Measurements from ENCODE around the gene FMN1. TPM values are rescaled to one million over a fixed set of nuclear protein-coding genes. Genes with fewer than 3 reads are reported as not detected.

The FMN1 gene
- polyA plus RNA-seq, 3 donors, result 0.28 to 3.7 (median 0.34) TPM

GRCh38 chr15:33080006-33080405, 114.5 kb downstream of the FMN1 start:
- Histone ChIP-seq H3K27me3 (ENCODE audit: control insufficient read depth in 2 of 2, insufficient read depth in 2 of 2, low read length in 2 of 2) (no peaks in the 10 kb centered on the region), H2AFZ (ENCODE audit: insufficient read depth, low read depth, low read length, poor library complexity, severe bottlenecking) (no peak overlapping the region), H4K20me1 (ENCODE audit: insufficient read depth, low read length) (no peaks in the 10 kb centered on the region), H3K4me2 (replicated peaks; ENCODE audit: extremely low read depth, low read length, poor library complexity, severe bottlenecking) (no peak overlapping the region), H3K4me3 (replicated peaks in 1 of 3; ENCODE audit: low read depth in 2 of 3, low read length in 3 of 3) (no peak overlapping the region), H3K4me1 (ENCODE audit: control insufficient read depth in 1 of 2, insufficient read depth in 2 of 2, low read length in 2 of 2) (no peaks in the 10 kb centered on the region), H3K9me3 (replicated peaks in 1 of 2; ENCODE audit: control insufficient read depth in 1 of 2, insufficient read depth in 1 of 2, low read length in 2 of 2) (no peaks in the 10 kb centered on the region), H3K79me2 (ENCODE audit: insufficient read depth, low read length) (no peaks in the 10 kb centered on the region), H3K9ac (ENCODE audit: insufficient read depth, low read length, poor library complexity, severe bottlenecking) (no peak overlapping the region), H3K36me3 (replicated peaks in 1 of 2; ENCODE audit: control insufficient read depth in 1 of 2, insufficient read depth in 2 of 2, low read length in 2 of 2) (no peaks in the 10 kb centered on the region), H3K27ac (ENCODE audit: low read depth in 1 of 2, low read length in 2 of 2) (no peak overlapping the region)
- no peak overlapping the region for H3K27ac Mint-ChIP-seq
- H3K27me3 Mint-ChIP-seq (ENCODE audit: low read depth in 3 of 3), result peaks cover 2 to 4% (median 3%) of the 10 kb centered on the region in 3 donors
- no peaks in the 10 kb centered on the region for H3K9me3 Mint-ChIP-seq
- H3K36me3 Mint-ChIP-seq, result peaks cover 6 to 10% of the 10 kb centered on the region in 2 donors
- intact Hi-C loops (cut with micrococcal nuclease), result no loop called here
- H3K4me1 Mint-ChIP-seq, result no peaks in the 10 kb centered on the region
- DNase-seq, result no peak
- TF ChIP-seq CTCF (IDR thresholded peaks at IDR 0.05), result no peak
- H3K4me3 Mint-ChIP-seq, result no peak overlapping the region
- WGBS (ENCODE audit: insufficient coverage), result no CpG with 5 or more reads among the region's 4 CpGs

GRCh38 chr15:33078607-33079006, 115.9 kb downstream of the FMN1 start:
- Histone ChIP-seq H3K27me3 (ENCODE audit: control insufficient read depth in 2 of 2, insufficient read depth in 2 of 2, low read length in 2 of 2) (no peaks in the 10 kb centered on the region), H3K4me3 (replicated peaks in 1 of 3; ENCODE audit: low read depth in 2 of 3, low read length in 3 of 3) (no peak overlapping the region), H3K36me3 (replicated peaks in 1 of 2; ENCODE audit: control insufficient read depth in 1 of 2, insufficient read depth in 2 of 2, low read length in 2 of 2) (no peaks in the 10 kb centered on the region), H3K79me2 (ENCODE audit: insufficient read depth, low read length) (no peaks in the 10 kb centered on the region), H4K20me1 (ENCODE audit: insufficient read depth, low read length) (no peaks in the 10 kb centered on the region), H3K9me3 (replicated peaks in 1 of 2; ENCODE audit: control insufficient read depth in 1 of 2, insufficient read depth in 1 of 2, low read length in 2 of 2) (no peaks in the 10 kb centered on the region), H2AFZ (ENCODE audit: insufficient read depth, low read depth, low read length, poor library complexity, severe bottlenecking) (no peak overlapping the region), H3K27ac (ENCODE audit: low read depth in 1 of 2, low read length in 2 of 2) (no peak overlapping the region), H3K4me1 (ENCODE audit: control insufficient read depth in 1 of 2, insufficient read depth in 2 of 2, low read length in 2 of 2) (no peaks in the 10 kb centered on the region), H3K4me2 (replicated peaks; ENCODE audit: extremely low read depth, low read length, poor library complexity, severe bottlenecking) (no peak overlapping the region), H3K9ac (ENCODE audit: insufficient read depth, low read length, poor library complexity, severe bottlenecking) (no peak overlapping the region)
- TF ChIP-seq CTCF (IDR thresholded peaks at IDR 0.05), result no peak
- intact Hi-C loops (cut with micrococcal nuclease), result no loop called here
- H3K4me3 Mint-ChIP-seq, result no peak overlapping the region
- no peak overlapping the region for H3K27ac Mint-ChIP-seq
- 100% methylated on average over 2 of the region's 2 CpGs for WGBS (ENCODE audit: insufficient coverage)
- no peak for DNase-seq
- H3K27me3 Mint-ChIP-seq (ENCODE audit: low read depth in 3 of 3), result peaks cover 2 to 9% (median 8%) of the 10 kb centered on the region in 3 donors
- H3K4me1 Mint-ChIP-seq, result no peaks in the 10 kb centered on the region
- H3K9me3 Mint-ChIP-seq, result no peaks in the 10 kb centered on the region
- peaks cover 6 to 13% of the 10 kb centered on the region in 2 donors for H3K36me3 Mint-ChIP-seq
